Ishikawa (cell line): ENCODE measurements around the gene ANXA2.

Experiments used
- CEBPB ChIP-seq: IDR thresholded peaks from 2 replicates; pipeline ENCODE4 v1.6.1; 2012
- CREB1 ChIP-seq: IDR thresholded peaks from 2 replicates; pipeline ENCODE4 v1.6.1; 2012; ENCODE audit warnings: low read depth
- EGR1 ChIP-seq: IDR thresholded peaks from 2 replicates; pipeline ENCODE4 v1.6.1; 2012
- EP300 ChIP-seq: IDR thresholded peaks from 2 replicates; pipeline ENCODE4 v1.6.1; 2012; ENCODE audit warnings: borderline replicate concordance
- FOXM1 ChIP-seq: IDR thresholded peaks from 2 replicates; pipeline ENCODE4 v1.6.1; 2012; ENCODE audit warnings: low read depth, borderline replicate concordance
- NFIC ChIP-seq: IDR thresholded peaks from 2 replicates; pipeline ENCODE4 v1.6.1; 2012
- RAD21 ChIP-seq: IDR thresholded peaks from 2 replicates; pipeline ENCODE4 v1.6.1; 2012; ENCODE audit warnings: low read depth
- TAF1 ChIP-seq: IDR thresholded peaks from 2 replicates; pipeline ENCODE4 v1.6.1; 2012; ENCODE audit warnings: low read depth, mild to moderate bottlenecking
- TCF12 ChIP-seq: IDR thresholded peaks from 2 replicates; pipeline ENCODE4 v1.6.1; 2012; ENCODE audit warnings: low read depth
- TEAD4 ChIP-seq: IDR thresholded peaks from 2 replicates; pipeline ENCODE4 v1.6.1; 2012
- YY1 ChIP-seq: IDR thresholded peaks from 2 replicates; pipeline ENCODE4 v1.6.1; 2012; ENCODE audit warnings: low read depth
- ZBTB7A ChIP-seq: IDR thresholded peaks from 2 replicates; pipeline ENCODE4 v1.6.1; 2012; ENCODE audit warnings: low read depth
- TF ChIP-seq, protein P1 (sequence below): IDR thresholded peaks from 2 replicates; pipeline ENCODE4 v1.6.1; 2012
- TF ChIP-seq, protein P2 (sequence below): IDR thresholded peaks from 2 replicates; pipeline ENCODE4 v1.6.1; 2012; ENCODE audit warnings: low read depth, mild to moderate bottlenecking
- TF ChIP-seq, protein P3 (sequence below): IDR thresholded peaks from 2 replicates; pipeline ENCODE4 v1.6.1; 2012

ANXA2 gene

DNA sequence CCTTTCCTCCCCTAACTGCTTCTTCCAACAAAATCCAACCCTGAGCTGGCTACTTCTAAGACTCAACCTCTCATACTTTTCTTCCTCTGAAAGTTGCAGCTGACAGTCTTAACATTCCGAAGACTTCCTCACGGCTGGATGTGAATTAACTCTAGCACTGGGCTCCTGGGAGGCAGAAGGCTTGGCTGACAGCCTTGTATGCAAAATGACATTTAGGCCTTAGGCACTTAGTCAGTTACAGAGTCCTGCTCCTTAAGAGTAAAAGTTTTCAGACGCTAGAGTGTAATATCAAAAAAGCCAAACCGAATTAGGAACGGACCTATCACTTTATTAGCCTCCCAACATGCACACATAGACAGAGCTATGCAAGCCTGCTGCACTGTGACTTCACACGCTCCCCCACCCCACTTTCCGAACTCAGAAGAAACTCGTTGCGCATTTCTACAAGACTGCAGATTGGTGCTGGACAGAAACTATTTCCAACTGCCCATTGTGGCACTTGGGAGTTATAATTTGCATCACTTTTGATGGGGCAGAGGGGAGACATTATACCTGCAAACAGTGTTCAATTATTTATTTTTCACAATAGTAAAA is 15.5 kb upstream of the ANXA2 start:
- TF ChIP-seq, protein P1, sequence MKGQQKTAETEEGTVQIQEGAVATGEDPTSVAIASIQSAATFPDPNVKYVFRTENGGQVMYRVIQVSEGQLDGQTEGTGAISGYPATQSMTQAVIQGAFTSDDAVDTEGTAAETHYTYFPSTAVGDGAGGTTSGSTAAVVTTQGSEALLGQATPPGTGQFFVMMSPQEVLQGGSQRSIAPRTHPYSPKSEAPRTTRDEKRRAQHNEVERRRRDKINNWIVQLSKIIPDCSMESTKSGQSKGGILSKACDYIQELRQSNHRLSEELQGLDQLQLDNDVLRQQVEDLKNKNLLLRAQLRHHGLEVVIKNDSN: no peak
- no peak for TF ChIP-seq ZBTB7A
- TF ChIP-seq TAF1: no peak
- TF ChIP-seq NFIC: no peak
- no peak for TF ChIP-seq TCF12
- TF ChIP-seq TEAD4: no peak
- no peak for TF ChIP-seq CEBPB
- no peak for TF ChIP-seq FOXM1
- TF ChIP-seq, protein P2, sequence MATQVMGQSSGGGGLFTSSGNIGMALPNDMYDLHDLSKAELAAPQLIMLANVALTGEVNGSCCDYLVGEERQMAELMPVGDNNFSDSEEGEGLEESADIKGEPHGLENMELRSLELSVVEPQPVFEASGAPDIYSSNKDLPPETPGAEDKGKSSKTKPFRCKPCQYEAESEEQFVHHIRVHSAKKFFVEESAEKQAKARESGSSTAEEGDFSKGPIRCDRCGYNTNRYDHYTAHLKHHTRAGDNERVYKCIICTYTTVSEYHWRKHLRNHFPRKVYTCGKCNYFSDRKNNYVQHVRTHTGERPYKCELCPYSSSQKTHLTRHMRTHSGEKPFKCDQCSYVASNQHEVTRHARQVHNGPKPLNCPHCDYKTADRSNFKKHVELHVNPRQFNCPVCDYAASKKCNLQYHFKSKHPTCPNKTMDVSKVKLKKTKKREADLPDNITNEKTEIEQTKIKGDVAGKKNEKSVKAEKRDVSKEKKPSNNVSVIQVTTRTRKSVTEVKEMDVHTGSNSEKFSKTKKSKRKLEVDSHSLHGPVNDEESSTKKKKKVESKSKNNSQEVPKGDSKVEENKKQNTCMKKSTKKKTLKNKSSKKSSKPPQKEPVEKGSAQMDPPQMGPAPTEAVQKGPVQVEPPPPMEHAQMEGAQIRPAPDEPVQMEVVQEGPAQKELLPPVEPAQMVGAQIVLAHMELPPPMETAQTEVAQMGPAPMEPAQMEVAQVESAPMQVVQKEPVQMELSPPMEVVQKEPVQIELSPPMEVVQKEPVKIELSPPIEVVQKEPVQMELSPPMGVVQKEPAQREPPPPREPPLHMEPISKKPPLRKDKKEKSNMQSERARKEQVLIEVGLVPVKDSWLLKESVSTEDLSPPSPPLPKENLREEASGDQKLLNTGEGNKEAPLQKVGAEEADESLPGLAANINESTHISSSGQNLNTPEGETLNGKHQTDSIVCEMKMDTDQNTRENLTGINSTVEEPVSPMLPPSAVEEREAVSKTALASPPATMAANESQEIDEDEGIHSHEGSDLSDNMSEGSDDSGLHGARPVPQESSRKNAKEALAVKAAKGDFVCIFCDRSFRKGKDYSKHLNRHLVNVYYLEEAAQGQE: no peak
- TF ChIP-seq CREB1: no peak

DNA sequence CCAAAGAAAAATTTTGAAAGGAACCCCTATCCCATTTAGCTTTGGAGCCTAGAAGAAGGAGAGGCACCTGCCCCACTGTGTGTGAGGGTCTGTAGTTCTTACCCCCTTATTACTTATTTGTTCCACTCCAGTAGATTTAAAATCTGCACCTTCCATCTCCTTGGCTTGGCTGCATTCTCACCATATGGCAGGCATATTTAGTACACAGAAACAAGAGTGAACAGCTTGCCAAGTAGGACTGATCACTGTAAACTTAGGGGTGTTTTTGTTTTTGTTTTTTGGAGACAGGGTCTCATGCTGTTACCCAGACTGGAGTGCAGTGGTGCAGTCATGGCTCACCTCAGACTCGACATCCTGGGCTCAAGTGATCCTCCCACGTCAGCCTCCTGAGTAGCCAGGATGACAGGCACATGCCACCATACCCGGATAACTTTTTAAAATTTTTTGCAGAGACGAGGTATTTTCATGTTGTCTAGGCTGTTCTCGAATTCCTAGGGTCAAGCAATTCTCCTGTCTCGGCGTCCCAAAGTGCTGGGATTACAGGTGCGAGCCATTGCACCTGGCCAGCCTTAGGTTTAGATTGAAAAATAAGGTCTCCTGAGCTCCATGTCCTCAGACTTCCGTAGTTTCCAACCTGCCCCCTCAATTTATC is 14.1 kb upstream of the ANXA2 start:
- TF ChIP-seq CREB1 (no peak), TEAD4 (no peak), CEBPB (no peak), YY1 (no peak), ZBTB7A (no peak), EGR1 (no peak), FOXM1 (no peak), TCF12 (no peak), NFIC (no peak)

DNA sequence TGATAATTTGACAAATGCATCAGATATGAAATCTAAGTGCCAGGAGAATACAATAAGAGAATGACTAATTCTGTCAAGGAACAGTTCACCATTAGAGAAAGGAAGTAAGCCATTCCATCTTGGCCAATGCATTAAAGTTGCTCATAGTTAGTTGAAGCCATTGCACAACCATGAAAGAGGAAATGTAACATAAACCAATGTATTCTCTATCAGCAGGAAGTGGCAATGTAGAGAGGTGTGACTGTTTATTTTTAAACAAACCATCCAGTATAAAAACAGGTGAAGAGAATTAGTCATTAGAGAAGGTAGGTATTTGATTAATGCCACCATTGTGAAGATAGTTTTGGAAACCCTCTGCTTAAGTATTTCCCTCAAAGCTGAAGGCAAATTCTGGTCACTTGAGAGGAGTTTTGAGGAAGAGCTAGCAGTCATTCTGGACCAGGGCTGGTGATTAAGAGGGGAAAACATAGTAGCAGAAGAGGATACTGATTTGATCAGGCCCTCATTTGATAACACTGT is 10.7 kb upstream of the ANXA2 start:
- TF ChIP-seq EGR1 (no peak), RAD21 (no peak), TCF12 (peak; percentile 55), TAF1 (no peak), EP300 (peak; percentile 77; the same call in 1 of the 2 replicates), NFIC (peak; percentile 31; the same call in 1 of the 2 replicates), YY1 (no peak; the same call in 1 of the 2 replicates), CEBPB (peak; percentile 96), TEAD4 (0 out of 2 replicates have a peak, but pooled peaks have one; percentile 30), CREB1 (no peak), ZBTB7A (no peak), FOXM1 (peak; percentile 92)
- TF ChIP-seq, protein P3, sequence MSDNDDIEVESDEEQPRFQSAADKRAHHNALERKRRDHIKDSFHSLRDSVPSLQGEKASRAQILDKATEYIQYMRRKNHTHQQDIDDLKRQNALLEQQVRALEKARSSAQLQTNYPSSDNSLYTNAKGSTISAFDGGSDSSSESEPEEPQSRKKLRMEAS: no peak
- TF ChIP-seq, protein P1: no peak
- TF ChIP-seq, protein P2: no peak

DNA sequence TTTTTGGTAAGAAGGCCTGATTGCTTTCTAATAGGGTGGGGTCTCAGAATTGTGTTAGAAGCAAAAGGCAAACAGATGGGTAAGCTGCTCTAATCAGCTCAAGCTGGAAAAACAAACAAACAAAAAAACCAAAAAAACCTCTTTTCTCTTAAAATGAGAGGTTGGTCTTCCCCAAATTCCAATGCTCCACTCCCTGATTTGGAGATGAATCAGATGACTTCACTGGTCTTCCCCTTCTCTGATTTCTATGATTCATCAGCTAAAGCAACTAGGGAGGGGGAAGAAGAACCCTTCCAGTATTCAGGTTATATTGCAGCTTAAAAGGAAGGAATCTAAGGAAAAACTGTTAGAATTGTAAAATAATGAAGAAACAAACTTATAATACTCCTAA is 9.6 kb upstream of the ANXA2 start:
- TF ChIP-seq RAD21 (no peak), FOXM1 (peak; percentile 61), TEAD4 (peak; percentile 50), EP300 (peak; percentile 38; the same call in 1 of the 2 replicates), NFIC (0 out of 2 replicates have a peak, but pooled peaks have one; percentile 11)

DNA sequence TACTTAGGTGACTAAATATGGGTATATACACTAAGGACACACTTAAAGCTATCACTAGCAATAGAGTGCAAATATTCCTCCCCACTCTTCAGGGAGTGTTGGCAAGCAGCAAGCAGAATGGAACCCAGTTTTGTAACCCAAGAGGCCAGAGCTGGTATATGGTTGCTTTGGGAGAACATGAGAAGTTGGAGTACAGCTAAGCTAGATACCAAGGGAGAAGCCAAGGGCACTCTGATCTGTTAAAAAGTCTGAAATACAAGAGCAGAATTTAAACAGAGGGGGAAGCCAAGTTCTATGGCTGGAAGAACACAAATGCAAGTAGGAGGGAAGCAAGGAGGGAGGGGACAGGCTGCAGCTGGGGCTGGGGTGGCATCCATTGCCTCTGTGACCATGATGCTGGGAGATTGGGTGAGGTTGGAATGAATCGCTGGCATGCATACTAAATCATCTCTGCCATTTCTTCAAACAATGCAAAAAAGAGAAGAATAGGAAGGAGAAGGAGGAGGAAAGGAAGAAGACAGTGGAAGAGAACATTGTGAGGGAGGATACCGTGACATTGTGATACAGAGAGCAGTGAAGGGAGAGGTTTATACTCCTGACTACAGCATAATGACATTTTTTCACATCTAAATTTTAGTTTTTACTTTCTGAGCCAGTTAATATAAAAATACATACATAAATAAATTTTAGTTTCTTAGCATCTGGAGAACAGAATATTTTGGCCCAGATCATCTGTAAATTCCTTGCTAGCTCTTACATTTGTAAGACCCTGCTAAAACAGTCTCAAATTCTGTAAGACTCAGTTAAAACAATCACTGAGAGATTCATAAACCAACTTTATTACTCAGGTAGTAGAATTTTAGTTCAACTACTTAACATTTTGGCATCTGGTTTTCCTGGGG is 9.0 kb upstream of the ANXA2 start:
- TF ChIP-seq, protein P2: no peak
- TF ChIP-seq TCF12: 0 out of 2 replicates have a peak, but pooled peaks have one; percentile 30
- no peak for TF ChIP-seq CEBPB
- peak; percentile 58; the same call in 1 of the 2 replicates for TF ChIP-seq EP300
- TF ChIP-seq TEAD4: peak; percentile 47; the same call in 1 of the 2 replicates
